Ishikawa (cell line): ENCODE results near the gene UXT.

Experiments
- CEBPB ChIP-seq: IDR thresholded peaks from 2 replicates; pipeline ENCODE4 v1.6.1; 2012
- CREB1 ChIP-seq: IDR thresholded peaks from 2 replicates; pipeline ENCODE4 v1.6.1; 2012; ENCODE audit warnings: low read depth
- EGR1 ChIP-seq: IDR thresholded peaks from 2 replicates; pipeline ENCODE4 v1.6.1; 2012
- EP300 ChIP-seq: IDR thresholded peaks from 2 replicates; pipeline ENCODE4 v1.6.1; 2012; ENCODE audit warnings: borderline replicate concordance
- FOXM1 ChIP-seq: IDR thresholded peaks from 2 replicates; pipeline ENCODE4 v1.6.1; 2012; ENCODE audit warnings: low read depth, borderline replicate concordance
- MAX ChIP-seq: IDR thresholded peaks from 2 replicates; pipeline ENCODE4 v1.6.1; 2012
- NFIC ChIP-seq: IDR thresholded peaks from 2 replicates; pipeline ENCODE4 v1.6.1; 2012
- RAD21 ChIP-seq: IDR thresholded peaks from 2 replicates; pipeline ENCODE4 v1.6.1; 2012; ENCODE audit warnings: low read depth
- REST ChIP-seq: IDR thresholded peaks from 2 replicates; pipeline ENCODE4 v1.6.1; 2012; ENCODE audit warnings: low read depth, mild to moderate bottlenecking
- TAF1 ChIP-seq: IDR thresholded peaks from 2 replicates; pipeline ENCODE4 v1.6.1; 2012; ENCODE audit warnings: low read depth, mild to moderate bottlenecking
- TCF12 ChIP-seq: IDR thresholded peaks from 2 replicates; pipeline ENCODE4 v1.6.1; 2012; ENCODE audit warnings: low read depth
- TEAD4 ChIP-seq: IDR thresholded peaks from 2 replicates; pipeline ENCODE4 v1.6.1; 2012
- USF1 ChIP-seq: IDR thresholded peaks from 2 replicates; pipeline ENCODE4 v1.6.1; 2012
- YY1 ChIP-seq: IDR thresholded peaks from 2 replicates; pipeline ENCODE4 v1.6.1; 2012; ENCODE audit warnings: low read depth
- ZBTB7A ChIP-seq: IDR thresholded peaks from 2 replicates; pipeline ENCODE4 v1.6.1; 2012; ENCODE audit warnings: low read depth

UXT gene

GRCh38 chrX:47613082-47613481, 45.9 kb downstream of the UXT start:
- TF ChIP-seq FOXM1 (no peak), EP300 (no peak), MAX (no peak), ZBTB7A (no peak), REST (no peak), CEBPB (no peak), RAD21 (no peak), CREB1 (no peak), TAF1 (no peak), USF1 (no peak), NFIC (no peak), EGR1 (no peak), TEAD4 (no peak), YY1 (no peak), TCF12 (no peak)

- no peak for TF ChIP-seq NFIC
These were observed 46.6 kb downstream of the UXT start for GRCh38 chrX:47612418-47612817.

GRCh38 chrX:47611926-47612325, 47.1 kb downstream of the UXT start:
- TF ChIP-seq REST: no peak
- TF ChIP-seq FOXM1: no peak
- no peak for TF ChIP-seq CREB1
- no peak for TF ChIP-seq TAF1
- no peak for TF ChIP-seq MAX
- no peak for TF ChIP-seq CEBPB
- TF ChIP-seq RAD21: no peak
- TF ChIP-seq TCF12: no peak
- no peak for TF ChIP-seq NFIC
- no peak for TF ChIP-seq TEAD4
- TF ChIP-seq YY1: no peak
- no peak for TF ChIP-seq ZBTB7A
- no peak for TF ChIP-seq USF1
- TF ChIP-seq EP300: no peak
- TF ChIP-seq EGR1: no peak

- TF ChIP-seq TEAD4: no peak
- TF ChIP-seq RAD21: no peak
- TF ChIP-seq YY1: no peak
- no peak for TF ChIP-seq REST
- TF ChIP-seq FOXM1: no peak
These were observed 47.5 kb downstream of the UXT start for GRCh38 chrX:47611489-47611888.

- TF ChIP-seq TAF1 (no peak), YY1 (no peak), MAX (no peak), TEAD4 (no peak), CEBPB (no peak), TCF12 (no peak), EP300 (no peak), RAD21 (no peak), NFIC (no peak)
These were observed 48.5 kb downstream of the UXT start for GRCh38 chrX:47610511-47610910.
